BJ (cell line): ENCODE results near the gene SH2D7. TPM values are rescaled to one million over a fixed set of nuclear protein-coding genes. Genes with fewer than 3 reads are reported as not detected.

Source experiments
- CTCF ChIA-PET: fragments of 350-600 bp; formaldehyde crosslinking; extraction: SDS; loops from one replicate; lab custom pipeline; 2021; ENCODE audit warnings: antibody characterized with exemption, inconsistent platforms; lab: Yijun Ruan, JAX
- POLR2A ChIA-PET: fragments of 300-600 bp; sonication (Branson Sonifier 250); formaldehyde crosslinking; extraction: SDS; loops from one replicate; lab custom pipeline; 2021; ENCODE audit warnings: antibody characterized with exemption; lab: Charles Lee
- DNase-seq: peaks from one replicate; pipeline ENCODE4 v3.0.0-alpha.2; 2011; ENCODE audit warnings: low read depth
- H3K27me3 ChIP-seq: 2 replicates; pipeline ENCODE4 v1.6.0; 2011; ENCODE audit warnings: low read length; ENCODE audit not compliant: control insufficient read depth, insufficient read depth
- H3K36me3 ChIP-seq: 2 replicates; pipeline ENCODE4 v1.5.1; 2011; ENCODE audit warnings: low read length; ENCODE audit not compliant: control insufficient read depth, insufficient read depth
- H3K4me3 ChIP-seq: 2 replicates; pipeline ENCODE4 v1.5.1; 2011; ENCODE audit warnings: low read depth, mild to moderate bottlenecking, control low read depth, low read length
- polyA plus RNA-seq: library from polyadenylated mRNA; depleted of rRNA; stranded (reverse); fragments of >200 nt; gene quantifications from 2 replicates; pipeline ENCODE4 v1.2.3, GENCODE V29; 2011
- TF ChIP-seq, protein P1 (sequence below): IDR thresholded peaks from 2 replicates; pipeline ENCODE4 v1.5.1; 2011; ENCODE audit warnings: low read depth, mild to moderate bottlenecking, control low read depth, inconsistent platforms, low read length, moderate library complexity; ENCODE audit not compliant: insufficient read depth

The SH2D7 gene
- polyA plus RNA-seq, 1 experiment, result not detected

DNA sequence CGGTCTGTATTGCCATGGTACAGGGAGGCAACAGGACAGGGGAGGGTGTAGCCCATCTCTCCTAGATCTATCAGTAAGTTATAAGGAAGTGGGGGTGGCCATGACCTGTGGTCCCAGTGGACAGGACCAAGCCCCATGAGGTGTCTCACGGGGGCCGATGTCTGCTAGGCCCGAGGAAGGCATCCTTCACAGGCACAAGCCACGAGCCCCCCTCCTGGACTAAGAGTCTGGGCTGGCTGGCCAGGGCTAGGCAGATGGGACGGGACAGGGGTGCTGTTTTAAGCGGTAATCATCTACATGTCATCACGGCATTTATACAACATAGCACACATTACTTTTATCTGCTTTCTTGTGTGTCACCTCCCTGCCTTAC lies 12.3 kb upstream of the SH2D7 start:
- Histone ChIP-seq H3K36me3 (no peaks in the 10 kb centered on the region), H3K27me3 (no peaks in the 10 kb centered on the region), H3K4me3 (no peak overlapping the region)
- TF ChIP-seq, protein P1, sequence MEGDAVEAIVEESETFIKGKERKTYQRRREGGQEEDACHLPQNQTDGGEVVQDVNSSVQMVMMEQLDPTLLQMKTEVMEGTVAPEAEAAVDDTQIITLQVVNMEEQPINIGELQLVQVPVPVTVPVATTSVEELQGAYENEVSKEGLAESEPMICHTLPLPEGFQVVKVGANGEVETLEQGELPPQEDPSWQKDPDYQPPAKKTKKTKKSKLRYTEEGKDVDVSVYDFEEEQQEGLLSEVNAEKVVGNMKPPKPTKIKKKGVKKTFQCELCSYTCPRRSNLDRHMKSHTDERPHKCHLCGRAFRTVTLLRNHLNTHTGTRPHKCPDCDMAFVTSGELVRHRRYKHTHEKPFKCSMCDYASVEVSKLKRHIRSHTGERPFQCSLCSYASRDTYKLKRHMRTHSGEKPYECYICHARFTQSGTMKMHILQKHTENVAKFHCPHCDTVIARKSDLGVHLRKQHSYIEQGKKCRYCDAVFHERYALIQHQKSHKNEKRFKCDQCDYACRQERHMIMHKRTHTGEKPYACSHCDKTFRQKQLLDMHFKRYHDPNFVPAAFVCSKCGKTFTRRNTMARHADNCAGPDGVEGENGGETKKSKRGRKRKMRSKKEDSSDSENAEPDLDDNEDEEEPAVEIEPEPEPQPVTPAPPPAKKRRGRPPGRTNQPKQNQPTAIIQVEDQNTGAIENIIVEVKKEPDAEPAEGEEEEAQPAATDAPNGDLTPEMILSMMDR, result no peak
- CTCF ChIA-PET, result no interaction called here
- POLR2A ChIA-PET, result no interaction called here
- DNase-seq, result no peak

DNA sequence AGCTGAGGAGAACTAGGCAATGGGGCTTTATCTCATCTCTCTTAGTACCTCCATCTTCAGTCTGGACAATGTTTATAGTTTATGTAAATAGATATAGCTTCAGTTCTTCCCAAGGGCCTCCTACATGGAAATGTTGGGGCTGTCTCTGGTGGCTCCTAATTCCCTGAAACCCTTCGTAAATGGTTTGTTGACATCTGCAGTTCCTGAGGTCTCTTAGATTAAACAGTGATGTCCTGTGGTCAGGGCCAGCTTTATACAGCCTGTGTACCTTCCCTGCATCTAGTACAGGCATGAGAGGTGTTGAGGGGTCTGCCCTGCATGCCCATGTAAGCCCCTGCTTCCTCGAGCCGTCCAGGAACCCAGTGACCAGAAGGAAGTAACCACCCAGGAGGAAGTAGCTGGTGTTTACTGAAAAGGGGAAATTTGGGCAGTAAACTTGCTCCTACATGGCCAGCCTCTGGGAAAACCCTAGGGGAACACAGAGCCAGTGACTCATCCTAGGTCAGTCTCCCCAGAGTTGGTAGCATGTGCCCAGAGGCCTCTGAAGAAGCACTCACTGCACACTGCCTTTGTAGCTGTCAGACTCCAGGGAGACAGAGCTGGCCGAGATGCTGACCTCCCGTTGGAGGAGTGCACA lies 10.1 kb upstream of the SH2D7 start:
- POLR2A ChIA-PET, result no interaction called here
- Histone ChIP-seq H3K4me3 (no peak overlapping the region), H3K36me3 (no peaks in the 10 kb centered on the region), H3K27me3 (no peaks in the 10 kb centered on the region)
- TF ChIP-seq, protein P1, result no peak
- CTCF ChIA-PET, result interaction anchor here (0.9 kb wide), 1 partner anchor 82 kb away, joined by 3 read pairs; no protein-coding TSS in a partner anchor
- DNase-seq, result no peak

DNA sequence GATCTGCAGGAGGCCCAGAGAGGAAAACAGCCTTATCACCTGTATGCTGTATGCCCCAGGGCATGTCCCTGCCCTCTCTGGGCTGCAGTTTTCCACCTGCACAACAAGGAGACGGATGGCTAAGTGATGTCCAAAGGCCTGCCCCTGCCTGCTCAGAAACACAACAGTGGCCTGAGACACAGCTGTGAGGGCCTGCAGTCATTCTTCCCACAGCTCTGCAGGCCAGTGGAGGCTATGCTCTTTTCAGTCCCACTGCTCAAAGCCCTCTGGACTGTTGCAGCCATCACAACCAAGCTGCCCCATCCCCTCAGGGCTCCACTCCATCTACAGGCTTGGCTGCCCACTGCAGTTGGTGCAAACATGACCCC lies 9.6 kb upstream of the SH2D7 start:
- no peaks in the 10 kb centered on the region for H3K27me3 ChIP-seq
- ChIA-PET CTCF (interaction anchor here (0.9 kb wide), 1 partner anchor 83 kb away, joined by 3 read pairs; no protein-coding TSS in a partner anchor), POLR2A (no interaction called here)
- TF ChIP-seq, protein P1, result no peak
- no peak for DNase-seq
- H3K4me3 ChIP-seq, result no peak overlapping the region
- H3K36me3 ChIP-seq, result no peaks in the 10 kb centered on the region

DNA sequence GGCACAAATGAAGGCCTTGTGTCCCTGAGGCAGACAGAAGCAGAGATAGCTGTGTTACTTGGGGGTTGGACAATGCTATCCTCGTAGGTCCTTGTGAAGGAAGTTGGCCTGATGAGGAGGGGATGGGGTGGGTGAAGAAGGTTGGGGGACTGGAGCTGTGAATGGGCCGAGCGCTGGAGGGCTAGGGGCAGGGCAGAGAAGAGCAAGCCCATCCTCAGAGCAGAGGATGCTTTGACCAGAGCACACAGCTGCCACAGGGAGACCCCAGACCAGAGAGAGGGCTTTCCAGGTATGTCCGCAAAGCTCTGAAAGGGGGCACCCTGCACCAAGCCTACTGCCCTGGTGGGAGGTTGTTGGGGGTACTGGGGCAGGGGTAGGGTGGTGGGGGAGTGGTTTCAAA lies 9.2 kb upstream of the SH2D7 start:
- no peak for DNase-seq
- ChIA-PET POLR2A (no interaction called here), CTCF (interaction anchor here (0.9 kb wide), 1 partner anchor 83 kb away, joined by 3 read pairs; no protein-coding TSS in a partner anchor)
- no peaks in the 10 kb centered on the region for H3K36me3 ChIP-seq
- H3K27me3 ChIP-seq, result no peaks in the 10 kb centered on the region
- no peak overlapping the region for H3K4me3 ChIP-seq
- TF ChIP-seq, protein P1, result no peak

DNA sequence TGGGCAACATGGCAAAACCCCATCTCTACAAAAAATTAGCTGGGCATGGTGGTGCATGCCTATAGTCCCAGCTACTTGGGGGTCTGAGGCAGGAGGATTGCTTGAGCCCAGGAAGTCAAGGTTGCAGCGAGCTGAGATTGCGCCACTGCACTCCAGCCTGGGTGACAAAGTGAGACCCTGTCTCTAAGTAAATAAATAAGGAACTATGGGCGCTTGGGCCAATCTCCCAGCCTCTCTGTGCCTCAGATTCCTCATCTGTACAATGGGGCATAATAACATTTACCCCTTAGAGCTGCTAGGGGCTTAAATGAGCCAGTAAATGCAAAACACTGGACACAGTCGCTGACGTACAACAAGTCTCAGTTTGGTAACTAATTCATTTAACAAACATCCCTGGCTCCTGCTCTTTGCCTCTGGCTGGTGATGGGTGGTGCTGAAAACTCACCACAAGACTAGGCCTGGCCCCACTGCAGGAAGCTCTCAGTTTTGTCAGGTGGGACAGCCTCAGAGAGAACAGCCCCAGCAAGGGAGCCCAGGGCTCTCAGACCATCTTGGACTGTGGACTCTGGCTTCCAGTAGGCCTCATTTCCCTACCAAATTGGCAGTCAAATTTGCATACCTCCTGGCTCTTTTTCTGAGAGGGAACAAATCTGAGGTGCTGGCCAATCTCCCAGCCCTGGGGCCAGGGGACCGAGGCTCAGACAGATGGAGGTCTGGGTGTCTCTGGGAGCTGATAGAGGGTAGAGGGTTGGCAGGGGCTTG lies 8.5 kb upstream of the SH2D7 start:
- Histone ChIP-seq H3K27me3 (no peaks in the 10 kb centered on the region), H3K36me3 (no peaks in the 10 kb centered on the region), H3K4me3 (no peak overlapping the region)
- ChIA-PET POLR2A (no interaction called here), CTCF (interaction anchor here (1.6 kb wide), 1 partner anchor 24 kb away, joined by 4 read pairs; no protein-coding TSS in a partner anchor)
- TF ChIP-seq, protein P1, result no peak
- no peak for DNase-seq
